Panc1 (cell line): Measurements from ENCODE around the gene MDN1.

Experiments
- CTCF ChIP-seq: fragments of 450-650 bp; IDR thresholded peaks from 2 replicates; pipeline ENCODE4 v1.5.1; 2017; ENCODE audit warnings: mild to moderate bottlenecking
- POLR2AphosphoS5 ChIP-seq: IDR thresholded peaks from 2 replicates; pipeline ENCODE4 v1.6.1; 2012; ENCODE audit warnings: mild to moderate bottlenecking, low read depth, low read length, moderate library complexity
- REST ChIP-seq, 2 experiments: IDR thresholded peaks; 2 replicates each; pipeline ENCODE4 v1.6.1; 2011 to 2012; ENCODE audit warnings: low read depth in 2 of 2, control low read depth in 1 of 2, low read length in 1 of 2, mild to moderate bottlenecking in 1 of 2, moderate library complexity in 1 of 2; ENCODE audit not compliant: insufficient read depth in 1 of 2
- TCF7L2 ChIP-seq: IDR thresholded peaks from 2 replicates; pipeline ENCODE4 v1.6.1; 2011; ENCODE audit warnings: mild to moderate bottlenecking, low read depth, low read length, inconsistent platforms

GRCh38 chr6:89685311-89685710 is 134.3 kb downstream of the MDN1 start:
- no peak for TF ChIP-seq CTCF
- no peak for TF ChIP-seq POLR2AphosphoS5
- TF ChIP-seq REST (IDR thresholded peaks at IDR 0.05; ENCODE audit: insufficient read depth in 1 of 2, low read depth in 2 of 2, low read length in 1 of 2), result no peak
- no peak for TF ChIP-seq TCF7L2
